ENCODE measurements around the gene CSF3. TPM values are rescaled to one million over a fixed set of nuclear protein-coding genes. Genes with fewer than 3 reads are reported as not detected.

CSF3 gene
- total RNA-seq, 2 experiments from 2014 or later = not detected

- TF ChIP-seq CTCF (conservative IDR thresholded peaks at IDR 0.05; ENCODE audit: low read length) (no peak), EZH2phosphoT487 (IDR thresholded peaks at IDR 0.05; ENCODE audit: borderline replicate concordance, low read depth, low read length) (no peak)
- Histone ChIP-seq H3K4me2 (ENCODE audit: low read length) (no peak overlapping the region), H3K9me2 (ENCODE audit: insufficient read depth, low read length) (no peaks in the 10 kb centered on the region), H3K9me3 (ENCODE audit: low read length) (no peaks in the 10 kb centered on the region), H4K20me1 (ENCODE audit: insufficient read depth, low read length) (no peaks in the 10 kb centered on the region), H3K4me1 (ENCODE audit: insufficient read depth, low read length, poor library complexity, severe bottlenecking) (no peaks in the 10 kb centered on the region), H3K4me3 (ENCODE audit: low read depth, low read length, poor library complexity, severe bottlenecking) (no peak overlapping the region), H3K79me2 (ENCODE audit: insufficient read depth, low read depth, low read length) (no peaks in the 10 kb centered on the region), H3K36me3 (ENCODE audit: insufficient read depth, low read length) (peaks cover 25% of the 10 kb centered on the region), H2AFZ (ENCODE audit: low read length) (no peak overlapping the region), H3K27ac (ENCODE audit: low read depth, low read length, poor library complexity, severe bottlenecking) (no peak overlapping the region)
- CTCF ChIA-PET (ENCODE audit: unreplicated experiment) = no interaction called here
- POLR2A ChIA-PET = no interaction called here
- intact Hi-C loops (cut with micrococcal nuclease; ENCODE audit: unreplicated experiment) = no loop called here
- no peak for DNase-seq (ENCODE audit: low spot score)
- no TSS peak for BruUV-seq (replicated peaks)
Measured at GRCh38 chr17:40017422-40018080, 2.3 kb downstream of the CSF3 start.

DNA sequence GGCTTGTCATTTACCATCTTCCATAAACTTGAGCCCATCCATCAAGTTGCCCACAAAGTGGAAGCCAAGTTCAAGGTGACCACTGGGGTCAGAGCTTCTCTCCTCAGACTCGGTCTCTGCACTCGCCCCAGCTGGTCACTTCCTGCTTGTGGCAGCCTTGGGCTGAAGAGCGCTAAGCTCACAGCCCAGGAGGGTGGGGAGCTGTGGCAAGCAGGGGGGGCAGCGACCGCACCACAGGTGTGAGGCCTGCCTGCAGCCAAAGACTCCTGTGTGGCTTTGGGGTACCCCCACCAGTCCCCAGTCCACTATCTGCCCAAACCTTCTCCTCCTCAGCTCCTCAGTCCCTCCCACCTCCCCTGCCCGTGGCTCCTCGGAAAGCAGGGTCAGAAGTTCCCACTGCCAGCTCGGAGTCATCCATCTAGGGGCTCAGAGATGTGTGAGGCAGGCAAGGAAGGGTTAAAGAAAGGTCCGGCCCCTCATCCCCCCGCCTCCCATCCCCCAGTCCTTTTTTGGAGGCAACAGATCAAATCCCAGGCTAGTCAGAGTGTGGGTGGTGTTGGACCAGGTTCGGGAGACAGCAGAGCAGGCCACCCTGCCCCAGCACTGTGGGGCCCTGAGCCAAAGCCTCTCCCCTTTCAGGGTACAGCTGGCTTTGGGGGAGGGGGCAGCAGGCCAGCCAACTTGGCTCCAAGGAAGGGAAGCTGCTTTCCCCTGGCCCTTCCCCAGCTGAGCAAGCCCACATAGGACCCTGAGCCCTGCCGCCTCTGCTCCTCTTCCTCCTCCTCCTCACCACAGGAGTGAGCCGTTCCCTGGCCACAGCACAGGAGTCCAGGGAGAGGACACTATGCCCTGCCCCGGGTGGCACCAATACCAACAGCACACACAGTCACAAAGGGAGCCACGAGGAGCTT lies 3.2 kb downstream of the CSF3 start:
- H3K27ac ChIP-seq (ENCODE audit: low read depth, low read length, poor library complexity, severe bottlenecking) = no peak overlapping the region
- POLR2A ChIA-PET = interaction anchor here (1.0 kb wide), 1 partner anchor 43 kb away, joined by 3 read pairs; no protein-coding TSS in a partner anchor
- CTCF ChIA-PET (ENCODE audit: unreplicated experiment) = no interaction called here
- H3K4me3 ChIP-seq (ENCODE audit: low read depth, low read length, poor library complexity, severe bottlenecking) = no peak overlapping the region
- H3K4me2 ChIP-seq (ENCODE audit: low read length) = no peak overlapping the region
- intact Hi-C loops (cut with micrococcal nuclease; ENCODE audit: unreplicated experiment) = no loop called here
- TF ChIP-seq CTCF (conservative IDR thresholded peaks at IDR 0.05; ENCODE audit: low read length) (no peak), EZH2phosphoT487 (IDR thresholded peaks at IDR 0.05; ENCODE audit: borderline replicate concordance, low read depth, low read length) (no peak)
- BruUV-seq (replicated peaks) = no TSS peak
- no peaks in the 10 kb centered on the region for H3K9me2 ChIP-seq (ENCODE audit: insufficient read depth, low read length)
- H3K9me3 ChIP-seq (ENCODE audit: low read length) = no peaks in the 10 kb centered on the region
- H3K4me1 ChIP-seq (ENCODE audit: insufficient read depth, low read length, poor library complexity, severe bottlenecking) = no peaks in the 10 kb centered on the region
- no peak overlapping the region for H2AFZ ChIP-seq (ENCODE audit: low read length)
- no peaks in the 10 kb centered on the region for H4K20me1 ChIP-seq (ENCODE audit: insufficient read depth, low read length)
- peaks cover 32% of the 10 kb centered on the region for H3K36me3 ChIP-seq (ENCODE audit: insufficient read depth, low read length)
- H3K79me2 ChIP-seq (ENCODE audit: insufficient read depth, low read depth, low read length) = no peaks in the 10 kb centered on the region
- DNase-seq (ENCODE audit: low spot score) = no peak
